Thyroid gland (tissue), 4 donors: Measurements from ENCODE around the gene FMNL3.
A peak's percentile ranks its signal among the peaks of the same experiment; 100 is the strongest.

Source experiments
- POLR2A ChIP-seq, 2 donors: fragments of 450-650 bp; IDR thresholded peaks; one replicate each; pipeline ENCODE4 v1.6.1; 2017; ENCODE audit warnings: antibody characterized with exemption in 2 of 2, mild to moderate bottlenecking in 2 of 2, moderate library complexity in 1 of 2
- TF ChIP-seq, protein P1 (sequence below), 6 experiments: fragments of 200-600 bp in 3 of 6; fragments of 450-650 bp in 3 of 6; sonication (generic) in 3 of 6; IDR thresholded peaks; one replicate each; pipeline ENCODE4 v1.5.1; 2016 to 2019; ENCODE audit warnings: antibody characterized with exemption in 6 of 6, mild to moderate bottlenecking in 2 of 6, inconsistent platforms in 1 of 6, moderate library complexity in 1 of 6

DNA sequence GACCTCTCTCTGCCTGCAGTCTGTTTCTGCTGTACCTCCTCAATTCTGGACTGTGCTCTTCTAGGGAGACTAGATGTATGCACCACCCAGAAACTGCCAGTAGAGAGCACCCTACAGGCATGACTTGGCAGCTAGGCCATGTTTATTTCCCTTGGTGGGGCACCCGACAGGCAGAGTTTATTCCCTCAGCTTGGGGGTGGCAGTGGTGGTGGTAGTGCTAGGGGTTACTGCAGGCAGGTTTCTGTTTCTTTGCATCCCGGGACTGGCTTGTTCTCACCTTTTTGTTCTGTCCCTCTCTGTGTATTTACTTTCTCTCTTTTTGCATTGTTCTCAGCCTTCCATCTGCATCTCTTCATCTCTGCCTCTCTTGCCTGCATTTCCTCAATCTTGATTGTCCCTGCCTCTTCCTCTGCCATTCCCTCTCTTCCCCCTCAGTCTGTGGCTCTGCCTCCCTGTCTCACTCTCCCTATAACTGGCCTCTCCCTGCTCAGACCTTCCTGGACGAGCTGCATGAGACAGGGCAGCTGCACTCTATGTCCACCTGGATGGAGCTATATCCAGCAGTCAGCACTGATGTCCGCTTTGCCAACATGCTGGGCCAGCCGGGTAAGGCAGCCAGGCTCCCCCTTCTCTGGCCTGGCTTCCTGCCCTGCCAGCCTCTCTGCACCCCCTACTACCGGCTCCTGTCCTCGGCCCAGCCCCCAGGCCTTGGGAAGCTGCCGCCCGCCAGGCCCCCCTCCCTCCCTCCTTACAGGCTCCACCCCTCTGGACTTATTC, 70.0 kb downstream of the FMNL3 start:
- no peak for TF ChIP-seq POLR2A (IDR thresholded peaks at IDR 0.05)
- TF ChIP-seq, protein P1, sequence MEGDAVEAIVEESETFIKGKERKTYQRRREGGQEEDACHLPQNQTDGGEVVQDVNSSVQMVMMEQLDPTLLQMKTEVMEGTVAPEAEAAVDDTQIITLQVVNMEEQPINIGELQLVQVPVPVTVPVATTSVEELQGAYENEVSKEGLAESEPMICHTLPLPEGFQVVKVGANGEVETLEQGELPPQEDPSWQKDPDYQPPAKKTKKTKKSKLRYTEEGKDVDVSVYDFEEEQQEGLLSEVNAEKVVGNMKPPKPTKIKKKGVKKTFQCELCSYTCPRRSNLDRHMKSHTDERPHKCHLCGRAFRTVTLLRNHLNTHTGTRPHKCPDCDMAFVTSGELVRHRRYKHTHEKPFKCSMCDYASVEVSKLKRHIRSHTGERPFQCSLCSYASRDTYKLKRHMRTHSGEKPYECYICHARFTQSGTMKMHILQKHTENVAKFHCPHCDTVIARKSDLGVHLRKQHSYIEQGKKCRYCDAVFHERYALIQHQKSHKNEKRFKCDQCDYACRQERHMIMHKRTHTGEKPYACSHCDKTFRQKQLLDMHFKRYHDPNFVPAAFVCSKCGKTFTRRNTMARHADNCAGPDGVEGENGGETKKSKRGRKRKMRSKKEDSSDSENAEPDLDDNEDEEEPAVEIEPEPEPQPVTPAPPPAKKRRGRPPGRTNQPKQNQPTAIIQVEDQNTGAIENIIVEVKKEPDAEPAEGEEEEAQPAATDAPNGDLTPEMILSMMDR (IDR thresholded peaks at IDR 0.05): peak in 5 of 6 experiments; percentile 21 to 67 (median 60)
